Measurements from ENCODE around the gene KRT74. TPM values are rescaled to one million over a fixed set of nuclear protein-coding genes. Genes with fewer than 3 reads are reported as not detected.

KRT74 gene
- total RNA-seq, 2 experiments from 2014 or later: not detected

DNA sequence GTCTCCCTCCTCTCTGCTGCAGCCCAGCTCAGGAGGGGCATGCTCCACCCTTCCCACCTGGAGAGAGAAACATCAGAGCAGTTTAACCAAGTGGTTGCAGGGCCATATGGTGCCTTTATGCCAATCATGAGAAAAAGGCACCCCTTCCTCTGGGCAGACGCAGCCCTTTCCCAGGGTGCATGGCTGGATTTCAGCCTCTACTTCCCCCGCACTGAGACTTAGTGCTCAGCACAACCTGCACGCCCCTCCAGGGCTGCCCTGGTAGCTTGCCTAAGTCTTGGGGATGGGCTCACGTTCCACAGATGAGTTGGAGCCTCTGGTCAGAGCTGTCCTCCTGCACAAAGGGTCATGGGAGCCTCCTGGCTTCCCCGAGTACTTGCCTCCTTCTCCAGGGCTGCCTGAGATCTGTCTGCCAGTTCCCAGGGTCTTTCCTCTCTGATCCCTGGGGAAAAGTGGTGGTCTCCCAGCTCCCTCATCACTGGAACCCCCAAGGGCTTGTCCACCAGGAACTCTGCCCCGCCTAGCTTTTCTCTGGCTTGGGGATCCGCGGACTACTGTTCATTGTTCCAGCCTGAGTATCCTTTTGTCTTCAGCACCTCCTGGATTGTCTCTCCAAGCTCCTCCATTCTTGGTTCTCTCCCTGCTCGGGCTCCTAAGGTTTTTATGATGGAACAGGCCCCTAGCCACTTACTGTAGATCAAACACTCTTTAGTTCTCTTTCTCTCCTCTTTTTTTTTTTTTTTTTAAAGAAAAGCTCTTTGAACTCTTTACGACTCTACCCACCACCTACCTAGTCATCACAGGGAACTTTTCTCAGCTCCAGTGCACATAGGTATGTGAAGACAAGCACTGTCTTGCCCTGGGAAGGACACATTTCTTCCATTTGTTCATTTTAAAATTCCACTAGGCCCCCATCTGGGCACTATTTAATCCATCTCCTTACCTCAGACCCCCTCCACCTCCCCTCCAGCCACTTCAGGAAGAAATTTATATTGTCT lies 6.1 kb upstream of the KRT74 start:
- no peak for DNase-seq
- Mint-ChIP-seq H3K27ac (no peak overlapping the region), H3K27me3 (peaks cover 9% of the 10 kb centered on the region), H3K4me3 (no peak overlapping the region), H3K9me3 (no peaks in the 10 kb centered on the region), H3K4me1 (no peaks in the 10 kb centered on the region), H3K36me3 (ENCODE audit: low read depth) (no peaks in the 10 kb centered on the region)
- ChIA-PET CTCF (interaction anchor here (0.7 to 11.7 kb wide), 3 partner anchors 163 to 300 kb away, joined by 5 to 134 read pairs (median 100); no protein-coding TSS in a partner anchor), POLR2A (no interaction called here)

DNA sequence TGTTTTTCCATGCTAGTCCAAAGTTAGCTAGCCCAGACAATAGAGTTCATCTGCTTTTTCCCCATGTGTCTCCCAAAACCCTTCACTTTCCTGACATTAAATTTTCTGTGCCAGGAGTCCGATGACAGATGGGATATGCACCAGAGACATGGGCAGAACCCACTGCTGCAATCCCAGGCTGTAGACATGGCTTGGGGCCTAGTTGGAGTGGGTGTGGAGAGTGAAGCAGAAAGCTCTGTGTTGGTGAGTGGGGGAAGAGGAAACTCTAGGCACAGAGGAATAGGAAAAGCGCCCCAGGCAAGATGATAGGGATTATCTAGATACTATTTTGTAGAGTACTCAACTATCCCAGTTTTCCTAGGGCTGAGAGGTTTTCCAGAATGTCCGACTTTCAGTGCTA lies 4.8 kb upstream of the KRT74 start:
- Mint-ChIP-seq H3K36me3 (ENCODE audit: low read depth) (no peaks in the 10 kb centered on the region), H3K4me1 (no peaks in the 10 kb centered on the region), H3K4me3 (no peak overlapping the region), H3K27me3 (peaks cover 9% of the 10 kb centered on the region), H3K9me3 (no peaks in the 10 kb centered on the region), H3K27ac (no peak overlapping the region)
- DNase-seq: no peak
- ChIA-PET POLR2A (no interaction called here), CTCF (interaction anchor here (9.1 to 11.7 kb wide), 2 partner anchors 294 to 301 kb away, joined by 100 to 134 read pairs; no protein-coding TSS in a partner anchor)

DNA sequence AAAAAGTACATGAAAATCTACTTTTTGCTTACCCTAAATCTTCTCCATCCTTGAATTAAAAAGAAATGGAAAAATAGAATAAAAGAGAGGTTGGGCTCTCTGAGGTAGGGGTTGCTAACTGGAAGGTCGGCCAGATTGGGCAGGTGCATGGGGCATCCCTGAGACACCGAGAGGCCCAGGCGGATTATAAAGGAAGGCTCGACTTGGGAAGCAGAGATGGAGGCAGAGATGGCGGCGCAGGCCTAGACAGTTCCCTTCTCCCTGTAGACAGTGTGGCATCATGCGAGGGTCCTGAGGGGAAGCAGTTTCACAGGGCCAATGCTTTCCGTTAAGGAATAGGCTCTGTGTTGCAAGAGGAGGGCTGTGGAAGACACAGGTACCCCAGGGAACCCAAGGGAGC lies 3.7 kb upstream of the KRT74 start:
- ChIA-PET POLR2A (no interaction called here), CTCF (interaction anchor here (1.0 to 11.7 kb wide), 2 partner anchors 293 to 302 kb away, joined by 3 to 134 read pairs; no protein-coding TSS in a partner anchor)
- Mint-ChIP-seq H3K4me3 (no peak overlapping the region), H3K27ac (no peak overlapping the region), H3K27me3 (peaks cover 13% of the 10 kb centered on the region), H3K4me1 (no peaks in the 10 kb centered on the region), H3K9me3 (no peaks in the 10 kb centered on the region), H3K36me3 (ENCODE audit: low read depth) (no peaks in the 10 kb centered on the region)
- no peak for DNase-seq

DNA sequence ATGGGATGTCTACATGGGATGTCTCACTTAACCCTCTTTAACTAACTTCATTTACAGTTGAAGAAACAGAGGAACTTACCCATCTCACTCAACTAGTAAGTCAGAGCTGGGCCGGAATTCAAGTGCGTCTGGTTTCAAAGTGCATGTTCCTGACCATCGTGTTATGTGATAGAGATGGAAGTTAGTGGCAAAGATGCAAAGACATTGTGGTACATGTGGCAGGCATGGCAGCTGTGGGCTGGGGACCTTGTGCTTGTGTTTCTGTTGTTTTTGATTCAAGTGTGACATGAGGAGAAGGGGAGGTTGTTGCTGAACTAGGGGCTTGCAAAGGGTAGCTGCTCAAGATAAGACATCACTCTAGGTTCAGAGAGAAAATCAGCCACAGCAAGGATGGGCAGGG lies 2.3 kb upstream of the KRT74 start:
- Mint-ChIP-seq H3K4me3 (no peak overlapping the region), H3K27ac (no peak overlapping the region)
- CTCF ChIA-PET: interaction anchor here (1.0 to 11.7 kb wide), 2 partner anchors 303 to 309 kb away, joined by 3 to 134 read pairs; no protein-coding TSS in a partner anchor

DNA sequence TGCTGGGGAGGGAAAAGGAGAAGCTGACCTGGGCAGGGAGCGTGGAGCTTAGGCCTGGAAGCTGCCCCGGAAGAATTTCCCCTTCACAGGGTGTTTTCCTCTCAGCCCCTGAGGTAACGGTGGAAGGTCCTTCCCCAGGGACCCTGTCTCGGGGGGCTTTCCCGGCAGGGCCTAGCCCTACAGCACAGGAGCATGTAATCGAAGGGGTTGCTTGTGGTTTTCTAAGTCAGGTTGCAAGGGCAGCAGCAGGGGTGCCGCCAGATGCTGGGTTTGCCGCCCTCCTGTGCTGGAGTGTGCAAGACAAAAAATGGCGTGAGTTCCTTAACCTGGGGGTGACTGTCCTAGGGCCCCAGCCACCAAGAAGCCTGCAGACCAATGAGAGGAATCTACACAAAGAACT lies 1.6 kb upstream of the KRT74 start:
- H3K9me3 Mint-ChIP-seq: no peaks in the 10 kb centered on the region
- no peaks in the 10 kb centered on the region for H3K4me1 Mint-ChIP-seq
- H3K27me3 Mint-ChIP-seq: peaks cover 11% of the 10 kb centered on the region
- no peaks in the 10 kb centered on the region for H3K36me3 Mint-ChIP-seq (ENCODE audit: low read depth)
- no peak overlapping the region for H3K27ac Mint-ChIP-seq
- ChIA-PET POLR2A (no interaction called here), CTCF (interaction anchor here (1.4 kb wide), 1 partner anchor 295 kb away, joined by 5 read pairs; no protein-coding TSS in a partner anchor)
- no peak for DNase-seq
- no peak overlapping the region for H3K4me3 Mint-ChIP-seq

More for the DNA sequence above, 2.3 kb upstream of the KRT74 start:
- POLR2A ChIA-PET: no interaction called here
- Mint-ChIP-seq H3K4me1 (no peaks in the 10 kb centered on the region), H3K27me3 (peaks cover 11% of the 10 kb centered on the region), H3K9me3 (no peaks in the 10 kb centered on the region), H3K36me3 (ENCODE audit: low read depth) (no peaks in the 10 kb centered on the region)
- DNase-seq: no peak

DNA sequence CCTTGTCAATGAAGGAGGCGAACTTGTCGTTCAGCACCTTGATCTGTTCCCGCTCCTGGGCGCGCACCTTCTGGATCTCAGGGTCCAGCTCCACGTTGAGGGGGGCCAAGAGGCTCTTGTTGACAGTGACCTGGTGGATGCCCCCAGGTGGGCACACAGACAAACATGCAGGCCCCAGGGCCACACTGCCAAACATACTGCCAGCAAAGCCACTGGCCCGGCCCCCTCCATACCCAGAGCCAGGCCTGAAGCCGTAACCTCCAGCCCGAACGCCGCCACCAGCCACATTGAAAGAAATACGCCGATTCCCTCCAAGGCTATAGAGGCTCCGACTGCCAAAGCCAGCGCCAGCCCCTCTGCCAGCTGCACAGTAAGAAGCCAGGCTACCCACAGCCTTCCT lies 337 bp downstream of the KRT74 start:
- H3K9me3 Mint-ChIP-seq: no peaks in the 10 kb centered on the region
- POLR2A ChIA-PET: interaction anchor here (1.4 kb wide), 1 partner anchor 27 kb away, joined by 4 read pairs; no protein-coding TSS in a partner anchor
- no peaks in the 10 kb centered on the region for H3K36me3 Mint-ChIP-seq (ENCODE audit: low read depth)
- CTCF ChIA-PET: interaction anchor here (1.0 kb wide), 1 partner anchor 307 kb away, joined by 3 read pairs; no protein-coding TSS in a partner anchor
- DNase-seq: no peak
- H3K4me1 Mint-ChIP-seq: no peaks in the 10 kb centered on the region
- peaks cover 11% of the 10 kb centered on the region for H3K27me3 Mint-ChIP-seq
- H3K4me3 Mint-ChIP-seq: no peak overlapping the region
- no peak overlapping the region for H3K27ac Mint-ChIP-seq

DNA sequence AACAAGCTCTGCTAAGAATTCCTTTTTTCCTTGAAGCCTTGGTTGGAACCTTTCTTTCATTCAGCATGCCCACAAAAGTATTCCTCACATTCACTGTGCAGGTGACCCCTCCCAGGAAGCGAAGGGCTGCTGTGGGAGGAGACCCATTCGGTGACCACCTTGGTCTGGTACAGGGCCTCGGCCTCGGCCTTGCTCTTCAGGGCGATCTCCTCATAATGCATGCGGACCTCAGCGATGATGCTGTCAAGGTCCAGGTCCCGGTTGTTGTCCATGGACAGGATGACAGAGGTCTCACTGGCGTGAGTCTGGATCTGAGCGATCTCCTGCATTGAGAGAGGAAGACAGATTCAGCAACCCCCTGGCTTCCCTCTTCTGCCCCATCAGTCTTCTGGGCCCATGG lies 3.1 kb downstream of the KRT74 start:
- ChIA-PET POLR2A (no interaction called here), CTCF (interaction anchor here (1.1 kb wide), 1 partner anchor 15 kb away, joined by 3 read pairs; no protein-coding TSS in a partner anchor)
- Mint-ChIP-seq H3K9me3 (no peaks in the 10 kb centered on the region), H3K27me3 (peaks cover 11% of the 10 kb centered on the region), H3K36me3 (ENCODE audit: low read depth) (no peaks in the 10 kb centered on the region), H3K4me3 (no peak overlapping the region), H3K27ac (no peak overlapping the region), H3K4me1 (no peaks in the 10 kb centered on the region)
- no peak for DNase-seq

DNA sequence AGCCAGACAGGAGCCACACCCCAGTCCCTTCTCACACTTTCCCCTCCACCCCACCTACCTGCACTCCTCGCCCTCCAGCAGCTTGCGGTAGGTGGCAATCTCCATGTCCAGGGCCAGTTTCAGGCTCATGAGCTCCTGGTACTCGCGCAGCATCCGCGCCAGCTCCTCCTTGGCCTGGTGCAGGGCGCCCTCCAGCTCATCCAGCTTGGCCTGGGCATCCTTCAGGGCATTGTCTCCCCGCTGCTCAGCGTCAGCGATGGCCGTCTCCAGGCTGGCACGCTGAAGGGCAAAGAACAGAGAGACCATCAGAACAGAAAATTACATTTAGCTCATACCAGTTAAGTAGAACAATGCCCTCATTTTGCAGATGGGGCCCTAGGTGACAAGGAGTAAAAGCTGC lies 5.5 kb downstream of the KRT74 start:
- Mint-ChIP-seq H3K36me3 (ENCODE audit: low read depth) (no peaks in the 10 kb centered on the region), H3K27me3 (peaks cover 27% of the 10 kb centered on the region), H3K9me3 (no peaks in the 10 kb centered on the region), H3K4me3 (no peak overlapping the region), H3K4me1 (no peaks in the 10 kb centered on the region), H3K27ac (no peak overlapping the region)
- DNase-seq: no peak
- ChIA-PET CTCF (no interaction called here), POLR2A (no interaction called here)

DNA sequence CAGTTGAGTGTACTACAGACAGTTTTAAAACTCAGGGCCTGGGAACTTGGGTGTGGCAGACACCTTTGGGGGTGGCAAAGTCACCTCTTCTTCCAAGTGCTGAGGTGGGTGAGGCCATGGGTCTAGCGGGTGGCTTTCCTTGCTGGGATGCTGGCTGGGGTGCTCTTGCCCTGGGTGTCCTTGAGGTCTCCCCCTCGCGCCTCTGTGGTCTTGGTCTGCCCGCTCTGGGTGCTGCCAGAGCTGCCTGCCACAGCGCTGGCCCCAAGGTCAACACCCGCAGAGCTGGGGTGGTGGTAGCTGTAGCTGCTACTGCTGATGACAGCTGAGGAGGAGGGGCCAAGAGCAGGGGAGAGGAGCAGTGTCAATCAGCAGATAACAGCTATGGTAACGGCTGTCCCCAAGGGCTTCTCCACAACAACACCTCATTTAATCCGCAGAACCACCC lies 6.8 kb downstream of the KRT74 start:
- Mint-ChIP-seq H3K36me3 (ENCODE audit: low read depth) (no peaks in the 10 kb centered on the region), H3K27me3 (peaks cover 23% of the 10 kb centered on the region), H3K4me3 (no peak overlapping the region), H3K27ac (no peak overlapping the region), H3K9me3 (no peaks in the 10 kb centered on the region), H3K4me1 (no peaks in the 10 kb centered on the region)
- POLR2A ChIA-PET: no interaction called here
- DNase-seq: no peak
- CTCF ChIA-PET: interaction anchor here (1.0 to 1.1 kb wide), 2 partner anchors 16 to 304 kb away, joined by 3 to 5 read pairs; no protein-coding TSS in a partner anchor

DNA sequence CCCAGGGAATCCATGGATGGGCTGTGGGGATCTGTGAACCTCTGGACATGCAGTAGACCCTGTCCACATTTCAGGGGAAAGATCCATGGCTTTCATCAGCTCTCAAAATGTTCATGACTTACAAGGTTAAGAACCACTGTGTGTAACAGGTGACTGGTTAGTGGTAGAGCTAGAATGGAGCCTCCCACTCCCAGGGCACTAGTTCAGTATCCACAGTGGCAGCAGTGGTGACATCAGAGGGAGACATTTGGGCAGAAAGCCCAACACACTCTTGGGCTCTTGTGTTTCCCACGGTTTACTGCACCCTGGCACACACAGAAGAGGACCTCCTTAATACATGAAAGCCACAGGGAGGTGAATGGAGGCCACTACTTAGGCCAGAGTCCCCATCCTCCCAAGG lies 9.1 kb downstream of the KRT74 start:
- H3K27me3 Mint-ChIP-seq: peaks cover 31% of the 10 kb centered on the region
- no peak for DNase-seq
- H3K4me3 Mint-ChIP-seq: no peak overlapping the region
- CTCF ChIA-PET: no interaction called here
- H3K27ac Mint-ChIP-seq: no peak overlapping the region
- POLR2A ChIA-PET: no interaction called here
- no peaks in the 10 kb centered on the region for H3K36me3 Mint-ChIP-seq (ENCODE audit: low read depth)
- H3K9me3 Mint-ChIP-seq: no peaks in the 10 kb centered on the region
- no peaks in the 10 kb centered on the region for H3K4me1 Mint-ChIP-seq

DNA sequence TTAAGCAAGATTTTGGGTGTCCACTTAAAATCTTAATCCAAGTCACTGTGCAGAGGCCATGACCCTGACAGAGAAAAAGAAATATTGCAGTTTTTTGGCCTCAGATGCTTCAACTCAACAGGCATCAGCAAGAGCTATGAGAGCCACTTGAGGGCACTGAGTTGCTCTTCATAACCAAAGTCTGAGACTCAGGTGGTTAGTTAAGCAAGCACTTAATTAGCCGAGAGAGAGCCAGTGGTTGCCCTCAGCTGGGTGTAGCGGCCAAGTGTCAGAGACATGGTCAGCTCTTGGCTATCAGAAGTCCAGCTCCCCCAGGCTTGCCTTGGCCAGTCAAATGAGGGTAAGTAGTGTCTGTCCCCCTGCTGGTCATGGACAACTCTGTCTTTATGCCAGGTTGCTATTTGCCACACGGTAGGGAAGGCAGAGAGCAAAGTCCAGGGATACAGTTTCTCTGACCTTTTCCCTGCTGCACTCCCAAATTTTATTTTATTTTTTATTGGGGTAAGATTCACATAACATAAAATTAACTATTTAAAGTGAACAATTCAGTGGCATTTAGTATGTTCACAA lies 11.7 kb downstream of the KRT74 start:
- ChIA-PET POLR2A (no interaction called here), CTCF (interaction anchor here (1.1 to 1.3 kb wide), 2 partner anchors 189 to 319 kb away, joined by 4 to 5 read pairs; no protein-coding TSS in a partner anchor)
- Mint-ChIP-seq H3K9me3 (no peaks in the 10 kb centered on the region), H3K36me3 (ENCODE audit: low read depth) (no peaks in the 10 kb centered on the region), H3K4me3 (no peak overlapping the region), H3K27me3 (peaks cover 31% of the 10 kb centered on the region), H3K4me1 (no peaks in the 10 kb centered on the region), H3K27ac (no peak overlapping the region)
- DNase-seq: no peak

DNA sequence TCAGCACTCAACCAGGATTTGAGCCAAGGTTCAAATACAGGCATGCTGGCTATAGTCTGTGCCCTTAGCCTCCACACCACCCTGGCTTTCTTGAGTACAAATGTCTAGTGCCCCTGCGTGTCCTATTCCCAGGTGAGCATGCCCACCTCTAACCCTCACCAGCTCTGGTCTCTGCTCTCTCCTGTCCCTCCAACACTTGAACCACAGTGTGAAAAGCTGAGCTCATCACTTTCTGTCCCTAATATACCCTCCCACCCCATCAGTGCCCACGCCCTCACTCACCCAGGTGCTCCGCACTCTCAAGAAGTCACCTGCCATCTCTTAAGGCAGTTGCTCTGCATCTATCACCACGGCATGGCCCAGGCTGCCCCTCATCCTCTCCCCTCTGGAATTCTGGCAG lies 13.7 kb downstream of the KRT74 start:
- no peak for DNase-seq
- no peaks in the 10 kb centered on the region for H3K36me3 Mint-ChIP-seq (ENCODE audit: low read depth)
- ChIA-PET POLR2A (no interaction called here), CTCF (interaction anchor here (0.6 kb wide), 1 partner anchor 434 kb away, joined by 3 read pairs; no protein-coding TSS in a partner anchor)
- H3K4me3 Mint-ChIP-seq: no peak overlapping the region
- no peak overlapping the region for H3K27ac Mint-ChIP-seq
- peaks cover 30% of the 10 kb centered on the region for H3K27me3 Mint-ChIP-seq
- no peaks in the 10 kb centered on the region for H3K9me3 Mint-ChIP-seq
- peaks cover 2% of the 10 kb centered on the region for H3K4me1 Mint-ChIP-seq

DNA sequence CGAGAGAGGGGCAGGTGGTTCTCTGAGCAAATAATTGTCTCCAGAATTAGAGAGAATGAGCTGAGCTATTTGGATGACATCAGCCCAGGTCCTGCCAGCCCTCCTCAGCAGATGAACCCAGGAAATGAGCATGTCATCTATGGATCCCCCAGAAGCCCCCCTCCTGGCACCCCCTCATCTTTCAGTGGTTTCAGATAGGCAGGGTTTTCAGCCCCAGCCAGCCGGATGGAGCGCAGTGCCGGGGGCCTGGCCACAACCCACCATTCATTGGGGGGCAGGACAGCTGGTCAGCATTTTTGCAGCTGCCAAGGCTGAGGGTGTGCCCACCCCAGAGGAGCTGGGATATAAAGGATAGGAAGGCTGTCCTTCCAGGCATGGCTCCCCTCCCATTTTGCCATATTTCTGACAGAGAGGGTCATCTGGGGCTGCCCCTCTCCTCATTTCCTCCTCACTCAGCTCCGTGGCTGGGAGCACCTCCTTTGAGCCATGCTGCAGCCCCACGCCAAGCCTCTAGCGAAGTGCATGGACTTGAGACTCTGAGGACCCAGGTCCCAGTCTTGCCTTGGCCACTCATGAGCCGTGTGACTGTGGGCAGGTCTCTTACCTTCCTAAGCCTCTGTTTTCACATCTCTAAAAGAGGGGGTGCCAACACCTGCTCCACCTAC lies 14.7 kb downstream of the KRT74 start:
- ChIA-PET POLR2A (no interaction called here), CTCF (no interaction called here)
- H3K27me3 Mint-ChIP-seq: peaks cover 28% of the 10 kb centered on the region
- H3K4me1 Mint-ChIP-seq: peaks cover 2% of the 10 kb centered on the region
- H3K36me3 Mint-ChIP-seq (ENCODE audit: low read depth): no peaks in the 10 kb centered on the region
- H3K4me3 Mint-ChIP-seq: no peak overlapping the region
- H3K27ac Mint-ChIP-seq: no peak overlapping the region
- DNase-seq: no peak
- H3K9me3 Mint-ChIP-seq: no peaks in the 10 kb centered on the region
